ENCODE data around the gene PAX9.
"Not testable (repeated sequence)": the region's sequence is repeated elsewhere in the genome, so short reads cannot be mapped to it uniquely, and the experiment has no call there.

Gene PAX9

DNA sequence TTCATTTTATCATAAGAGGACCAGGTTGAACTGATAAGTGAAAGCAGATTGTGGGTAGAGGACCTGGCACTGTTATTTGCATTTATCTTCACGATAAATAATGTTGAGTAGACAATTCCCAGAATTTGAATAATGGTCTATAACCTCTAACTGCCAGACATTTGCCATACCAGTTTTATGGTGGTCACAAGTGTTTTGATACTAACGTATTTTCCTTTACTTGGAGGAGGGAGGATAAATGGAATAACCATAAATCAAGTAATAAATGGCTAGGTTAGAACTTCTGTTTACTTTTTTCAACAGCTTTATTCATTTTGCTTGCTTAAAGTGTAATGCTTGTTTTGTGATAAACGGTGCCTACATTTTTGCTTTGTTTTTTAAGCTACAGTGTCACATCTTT lies 9.5 kb downstream of the PAX9 start:
- FAIRE-seq (no peak), DNase-seq (ENCODE audit: insufficient read length, low spot score) (no peak)

DNA sequence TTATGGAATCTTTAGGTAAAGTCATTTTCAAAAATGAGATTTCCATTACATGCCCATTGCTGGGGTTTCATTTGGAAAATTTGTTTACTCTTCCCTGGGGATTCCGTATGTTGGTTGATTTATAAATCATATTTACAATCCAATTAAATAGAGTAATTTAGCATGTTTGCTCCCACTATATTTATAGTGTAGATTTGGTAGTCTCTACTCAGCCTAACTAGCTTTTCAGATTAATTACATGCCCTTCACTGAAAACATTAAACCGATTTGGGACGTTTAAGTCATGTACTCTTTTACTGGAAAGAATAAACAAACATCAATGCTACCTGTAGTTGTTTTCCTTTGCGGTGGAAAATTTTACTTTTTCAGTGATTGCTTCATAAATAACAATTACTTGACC lies 10.4 kb downstream of the PAX9 start:
- DNase-seq (ENCODE audit: insufficient read length, low spot score) (no peak), FAIRE-seq (no peak)

DNA sequence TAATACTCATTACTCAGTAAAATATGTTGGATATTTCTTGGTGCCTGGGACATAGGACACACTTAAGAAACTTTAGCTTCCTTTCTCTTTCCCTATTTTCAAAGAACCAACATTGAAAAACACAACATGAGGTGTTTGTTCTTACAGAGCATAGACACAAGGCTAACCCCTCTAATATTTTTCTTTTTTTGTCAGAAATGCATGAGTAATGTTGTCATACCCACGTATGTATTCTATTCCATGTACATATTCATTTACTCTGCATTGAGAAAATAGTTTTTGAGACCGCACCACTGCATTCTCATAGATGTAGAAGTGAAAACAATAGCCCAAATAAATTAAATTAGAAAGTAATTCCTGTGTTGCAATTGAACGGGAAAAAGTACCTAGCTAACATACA lies 13.0 kb downstream of the PAX9 start:
- FAIRE-seq = no peak
- DNase-seq (ENCODE audit: insufficient read length, low spot score) = no peak

DNA sequence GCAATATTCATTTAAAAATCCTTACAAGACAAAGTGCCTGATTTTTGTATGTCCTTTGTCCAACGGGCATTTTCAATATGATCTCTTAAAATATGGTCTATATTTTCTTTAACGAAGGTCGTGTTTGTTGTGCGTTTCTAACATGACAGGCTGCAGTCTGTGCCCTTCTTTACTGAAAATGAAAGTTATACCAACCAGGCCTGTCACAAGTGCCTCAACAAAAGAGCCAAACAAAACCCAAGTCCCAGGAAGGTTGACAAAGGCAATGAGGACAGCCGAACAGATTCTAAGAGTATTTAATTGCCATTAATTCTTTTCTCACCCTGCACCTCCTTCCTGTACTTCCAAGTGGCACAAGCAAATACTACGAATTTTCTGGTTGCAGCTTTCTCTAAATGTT lies 13.9 kb downstream of the PAX9 start:
- FAIRE-seq (no peak), DNase-seq (ENCODE audit: insufficient read length, low spot score) (no peak)

DNA sequence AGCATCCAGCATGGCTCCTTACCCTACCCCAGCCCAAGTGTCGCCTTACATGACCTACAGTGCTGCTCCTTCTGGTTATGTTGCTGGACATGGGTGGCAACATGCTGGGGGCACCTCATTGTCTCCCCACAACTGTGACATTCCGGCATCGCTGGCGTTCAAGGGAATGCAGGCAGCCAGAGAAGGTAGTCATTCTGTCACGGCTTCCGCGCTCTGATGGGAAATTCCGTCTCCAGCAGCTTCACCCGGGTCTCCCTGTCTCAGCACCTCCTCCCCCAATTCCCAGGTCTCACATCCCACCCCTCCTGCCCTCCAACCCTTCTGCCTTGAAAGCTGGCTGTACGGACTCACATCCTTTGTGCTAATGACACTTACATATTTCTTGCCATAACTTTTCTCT lies 14.6 kb downstream of the PAX9 start:
- DNase-seq (ENCODE audit: insufficient read length, low spot score) = no peak
- FAIRE-seq = no peak

DNA sequence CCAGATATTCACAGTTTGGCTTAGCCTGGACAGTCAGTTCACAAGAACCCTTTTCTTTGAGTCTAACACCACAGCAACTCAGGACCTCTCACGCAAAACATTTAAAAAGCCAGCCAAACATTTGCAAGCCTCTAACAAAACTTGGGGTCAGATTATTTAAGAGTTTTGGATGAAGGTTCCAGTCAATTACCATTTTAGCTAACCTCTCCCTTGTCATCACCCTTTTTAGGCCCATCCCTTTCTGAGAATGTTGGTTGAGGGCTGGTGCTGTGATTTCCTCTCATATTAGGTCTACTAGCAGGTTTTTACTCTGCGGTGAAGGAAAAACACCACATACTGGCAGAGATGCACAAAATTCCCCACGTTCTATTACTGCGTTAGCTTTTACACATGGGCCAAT lies 20.7 kb downstream of the PAX9 start:
- FAIRE-seq (no peak), DNase-seq (ENCODE audit: insufficient read length, low spot score) (no peak)

DNA sequence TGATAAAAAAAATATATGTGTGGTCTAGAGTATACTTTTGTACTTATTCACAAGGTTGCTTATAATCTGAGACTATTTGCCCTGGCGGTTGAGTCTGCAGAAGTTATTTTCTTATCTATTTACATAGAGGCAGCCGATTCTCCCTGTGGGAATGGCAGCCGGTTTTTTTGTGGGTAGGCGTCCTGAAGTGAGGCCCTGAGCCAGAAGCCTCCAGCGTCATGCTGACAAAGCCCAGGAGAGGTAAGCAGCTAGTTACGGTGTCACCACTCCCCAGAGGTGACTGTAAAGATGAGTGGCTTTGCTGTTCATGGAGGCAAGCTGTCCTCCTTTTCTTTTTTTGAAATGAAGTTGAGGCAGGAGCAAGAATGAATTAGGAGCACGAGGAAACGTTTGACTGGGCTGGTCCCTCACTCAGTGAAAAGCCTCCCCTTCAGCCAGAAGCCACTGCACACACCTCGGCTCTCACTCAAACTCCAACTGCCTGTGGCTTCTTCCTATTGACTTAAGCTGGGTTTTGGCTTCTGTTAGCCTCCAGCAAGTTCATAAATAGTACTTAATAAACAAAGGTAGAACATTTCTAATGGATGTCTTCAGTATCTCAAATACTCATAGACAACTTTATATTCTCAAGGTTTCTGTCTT lies 21.5 kb downstream of the PAX9 start:
- no peak for DNase-seq (ENCODE audit: insufficient read length, low spot score)
- no peak for FAIRE-seq

DNA sequence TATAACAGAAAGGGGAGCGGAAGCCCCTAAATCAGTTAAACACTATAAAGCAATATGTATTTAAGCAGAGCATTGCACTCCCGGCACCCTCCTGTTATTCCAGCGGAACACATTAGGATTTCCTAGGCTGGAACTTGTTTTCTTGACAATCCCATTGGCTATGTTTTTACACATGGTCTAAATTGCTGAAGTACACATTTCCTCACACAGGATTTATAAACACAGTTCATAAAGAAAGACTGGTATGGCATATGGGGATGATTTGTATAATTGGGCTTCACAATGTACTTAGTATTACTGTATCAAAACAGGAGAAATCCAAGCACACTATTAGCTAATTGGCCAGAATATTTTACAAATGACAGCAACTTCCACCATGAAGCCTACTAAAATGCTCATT lies 23.3 kb downstream of the PAX9 start:
- no peak for DNase-seq (ENCODE audit: insufficient read length, low spot score)
- FAIRE-seq = no peak

DNA sequence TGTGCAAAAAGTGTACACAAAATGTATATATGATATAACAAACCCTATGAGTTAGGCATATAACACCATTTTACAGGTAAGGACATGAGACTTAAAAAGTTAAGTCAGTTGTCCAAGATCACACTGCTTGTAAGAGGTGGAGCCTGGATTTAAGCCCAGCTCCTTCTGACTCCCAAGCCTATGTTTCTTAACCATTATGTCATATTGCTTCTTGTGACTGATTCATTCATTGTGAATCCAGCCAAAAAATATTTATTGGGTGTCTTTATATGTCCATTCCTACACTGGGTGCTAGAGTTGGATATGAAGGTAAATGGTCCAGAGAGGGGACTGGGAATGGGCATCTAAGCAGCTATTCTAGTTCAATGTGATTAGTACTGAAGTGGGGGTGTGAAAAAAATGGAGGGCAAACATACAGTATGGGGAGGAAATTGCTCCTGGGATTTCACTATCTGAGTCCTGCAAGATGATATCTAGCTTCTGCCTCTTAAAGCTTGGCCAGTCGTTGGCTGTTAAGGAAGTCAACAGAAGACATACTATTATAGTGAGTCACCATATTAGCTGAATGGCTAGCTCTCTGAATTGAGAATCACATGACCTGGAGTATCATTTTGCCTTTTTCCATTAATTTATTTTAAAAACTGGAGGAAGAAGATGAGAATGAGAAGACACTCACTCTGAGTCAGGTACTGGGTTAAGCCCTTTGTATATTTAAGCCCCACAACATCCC lies 28.8 kb downstream of the PAX9 start:
- DNase-seq (ENCODE audit: insufficient read length, low spot score) (peak; percentile 22), FAIRE-seq (no peak)

DNA sequence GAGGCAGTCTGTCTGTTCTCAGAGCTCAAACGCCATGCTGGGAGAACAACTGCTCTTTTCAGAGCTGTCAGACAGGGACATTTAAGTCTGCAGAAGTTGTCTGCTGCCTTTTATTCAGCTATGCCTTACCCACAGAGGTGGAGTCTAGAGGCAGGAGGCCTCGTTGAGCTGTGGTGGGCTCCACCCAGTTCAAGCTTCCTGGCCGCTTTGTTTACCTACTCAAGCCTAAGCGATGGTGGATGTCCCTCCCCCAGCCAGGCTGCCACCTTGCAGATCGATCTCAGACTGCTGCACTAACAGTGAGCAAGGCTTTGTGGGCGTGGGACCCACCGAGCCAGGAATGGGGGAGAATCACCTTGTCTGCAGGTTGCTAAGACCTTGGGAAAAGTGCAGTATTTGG lies 37.8 kb downstream of the PAX9 start:
- FAIRE-seq; DNase-seq (ENCODE audit: insufficient read length, low spot score): not testable (repeated sequence)

DNA sequence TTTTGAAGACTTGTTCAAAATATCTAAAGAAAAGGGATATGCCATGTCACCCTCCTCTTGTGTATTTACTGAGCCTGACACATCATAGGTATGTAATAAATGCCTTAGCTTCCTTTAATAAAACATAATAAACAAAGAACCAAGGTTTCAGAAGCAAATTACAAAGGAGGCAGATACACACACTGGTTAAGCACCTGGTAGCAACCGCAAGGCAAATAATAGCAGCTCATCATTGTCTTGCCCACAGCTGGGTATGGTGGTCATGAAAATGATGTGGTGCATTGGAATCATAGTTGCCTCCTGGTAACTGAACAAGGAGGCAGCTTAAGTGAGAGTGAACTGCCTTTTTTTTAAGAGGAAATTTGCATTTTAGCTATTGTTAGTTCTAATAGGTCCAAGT lies 39.0 kb downstream of the PAX9 start:
- no peak for DNase-seq (ENCODE audit: insufficient read length, low spot score)
- no peak for FAIRE-seq

DNA sequence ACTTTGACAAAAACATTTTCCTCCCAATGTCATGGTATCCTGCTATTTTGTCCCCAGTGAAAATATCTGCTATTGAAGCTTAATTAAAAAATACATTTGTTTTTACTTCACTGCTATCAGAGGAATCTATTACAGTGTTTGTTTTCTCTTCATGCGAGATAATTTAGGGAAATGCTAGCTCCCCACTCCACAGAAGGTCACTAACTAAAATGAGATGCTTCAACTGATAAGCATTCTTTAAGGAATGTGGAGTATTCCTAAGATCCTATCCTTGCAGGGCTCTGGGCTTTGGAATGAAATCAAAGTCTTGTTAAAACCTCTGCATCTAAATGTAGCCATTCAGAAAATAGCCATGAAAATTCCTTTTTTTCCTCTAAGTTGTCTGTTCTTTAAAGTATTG lies 39.5 kb downstream of the PAX9 start:
- FAIRE-seq (no peak), DNase-seq (ENCODE audit: insufficient read length, low spot score) (no peak)

DNA sequence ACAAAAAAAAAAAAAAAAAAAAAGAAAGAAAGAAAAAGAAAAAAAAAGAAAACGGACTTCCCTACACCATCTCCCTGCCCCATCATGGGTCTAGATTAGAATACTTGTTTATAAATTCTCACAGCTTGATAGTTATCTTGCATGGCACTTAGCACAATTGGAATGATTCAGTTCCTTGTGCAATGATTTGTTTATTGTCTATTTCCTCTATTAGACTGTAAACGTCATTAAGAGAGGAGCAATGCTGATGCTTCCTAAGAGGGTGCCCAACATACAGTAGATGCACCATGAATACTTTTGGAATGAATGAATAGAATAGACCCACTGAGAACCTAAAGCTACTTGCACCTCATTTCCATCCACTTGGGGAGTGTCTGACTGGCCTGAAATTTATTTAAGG lies 40.8 kb downstream of the PAX9 start:
- no peak for DNase-seq (ENCODE audit: insufficient read length, low spot score)
- FAIRE-seq = no peak

DNA sequence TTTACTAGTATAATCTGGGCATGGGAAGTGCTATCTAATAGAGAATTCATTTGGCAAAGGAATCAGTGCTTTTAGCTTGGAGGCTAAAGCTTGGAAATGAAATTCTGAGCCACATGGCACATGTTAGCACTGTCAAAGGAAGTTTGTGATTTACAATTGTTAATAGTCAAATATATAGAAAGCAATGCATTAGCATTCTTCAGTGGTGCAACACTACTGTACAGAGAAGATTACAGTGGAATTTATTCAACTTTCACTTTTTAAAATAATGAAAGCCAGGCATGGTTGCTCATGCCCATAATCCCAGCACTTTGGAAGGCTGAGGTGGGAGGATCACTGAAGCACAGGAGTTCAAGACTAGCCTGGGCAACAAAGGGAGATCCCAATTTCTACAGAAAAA lies 45.9 kb downstream of the PAX9 start:
- DNase-seq (ENCODE audit: insufficient read length, low spot score) (no peak), FAIRE-seq (no peak)

DNA sequence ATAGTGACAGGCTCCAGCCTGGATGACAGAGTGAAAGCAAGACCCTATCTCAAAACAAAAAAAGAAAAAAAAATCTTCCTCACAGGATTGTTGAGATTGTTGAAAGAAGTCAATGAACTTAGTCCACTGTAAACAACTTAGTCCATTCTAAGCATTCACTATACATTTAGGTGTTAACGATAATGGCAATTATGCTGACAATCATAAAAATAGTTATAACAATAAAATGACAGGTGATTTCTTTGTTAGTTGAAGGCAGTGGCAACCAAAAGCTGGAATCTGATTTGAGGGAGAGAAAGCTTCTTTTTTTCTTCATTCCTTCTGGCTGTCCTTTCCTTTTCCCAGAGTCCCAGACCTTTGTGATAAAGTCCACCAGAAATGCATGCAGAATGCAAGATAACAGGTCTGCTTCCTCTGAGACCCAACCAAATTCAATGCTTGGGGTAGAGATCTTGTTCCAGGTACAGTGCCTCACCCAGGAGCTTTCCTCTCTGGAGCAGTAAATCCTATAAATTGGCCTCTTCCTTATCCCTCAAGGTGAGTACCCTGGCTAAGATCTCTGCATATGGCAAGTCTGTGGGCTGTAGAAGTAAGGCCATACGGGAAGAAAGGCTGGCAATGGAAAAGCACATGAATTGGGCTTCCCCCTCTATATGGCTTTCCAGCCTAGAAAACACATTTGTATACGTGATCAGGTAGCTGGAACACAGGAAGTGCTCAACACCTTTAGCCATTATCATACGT lies 52.5 kb downstream of the PAX9 start:
- FAIRE-seq (no peak), DNase-seq (ENCODE audit: insufficient read length, low spot score) (no peak)

DNA sequence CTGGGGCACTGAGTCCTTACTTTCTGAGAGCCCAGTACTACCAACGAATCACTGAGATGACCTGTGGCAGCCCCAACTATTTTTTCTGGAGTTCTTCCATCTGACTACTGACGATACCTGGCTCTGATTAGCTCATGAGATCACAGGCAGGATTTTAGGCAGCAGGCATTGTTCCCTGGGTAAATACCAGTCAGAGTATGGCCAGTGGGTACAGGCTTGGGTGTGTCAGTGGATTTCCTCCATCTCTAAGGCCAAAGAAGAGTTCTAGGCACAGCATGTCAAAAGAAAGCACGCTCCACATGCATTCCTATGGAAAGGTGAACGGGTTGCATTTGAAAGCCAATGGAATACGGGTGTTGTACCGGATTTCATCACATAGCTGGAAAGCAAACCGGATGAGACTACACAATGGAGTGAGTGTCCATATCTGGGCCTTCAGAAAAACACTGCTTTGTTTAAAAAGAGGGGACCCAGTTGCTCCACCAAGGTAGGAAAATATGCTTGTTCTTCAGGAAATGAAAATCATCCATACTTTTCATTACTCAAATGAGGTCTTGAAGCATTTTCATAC lies 55.0 kb downstream of the PAX9 start:
- DNase-seq (ENCODE audit: insufficient read length, low spot score) = no peak
- FAIRE-seq = no peak

DNA sequence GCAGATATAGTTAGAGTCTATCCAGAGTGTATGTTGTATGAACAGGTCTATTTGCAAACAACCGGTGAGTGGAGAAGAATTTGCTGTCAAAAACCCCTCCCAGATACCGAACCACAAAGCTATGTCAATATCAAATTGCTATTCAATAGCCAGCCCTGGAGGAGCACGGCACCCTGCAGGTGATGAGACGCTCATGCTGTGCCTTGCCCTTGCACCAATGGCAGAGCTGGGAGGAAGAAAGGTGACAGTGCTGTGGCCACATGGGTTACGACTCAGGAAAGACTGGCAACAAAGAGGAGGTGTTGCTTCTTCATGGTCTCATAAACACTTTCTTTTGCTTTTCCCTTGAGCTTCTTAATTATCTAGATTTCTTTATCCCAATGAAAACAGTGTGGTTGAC lies 55.7 kb downstream of the PAX9 start:
- no peak for FAIRE-seq
- DNase-seq (ENCODE audit: insufficient read length, low spot score) = no peak

DNA sequence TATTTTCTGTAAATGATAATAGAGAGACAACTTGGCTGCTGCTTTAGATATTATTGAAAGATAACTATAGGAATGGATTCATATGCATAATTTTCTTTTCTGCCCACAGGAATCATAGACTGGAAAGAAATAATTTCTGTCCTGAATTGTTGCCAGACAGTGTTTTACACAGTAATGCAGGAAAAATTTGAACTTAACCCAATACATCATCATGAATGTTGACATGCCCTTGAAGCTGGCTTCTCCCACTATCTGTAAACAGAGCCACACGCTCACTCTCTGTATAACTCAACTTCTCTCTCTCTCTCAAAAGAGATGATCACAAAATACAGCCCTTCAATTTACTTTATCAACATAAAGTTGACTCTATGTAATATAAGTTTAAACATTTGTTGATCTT lies 56.6 kb downstream of the PAX9 start:
- FAIRE-seq = no peak

DNA sequence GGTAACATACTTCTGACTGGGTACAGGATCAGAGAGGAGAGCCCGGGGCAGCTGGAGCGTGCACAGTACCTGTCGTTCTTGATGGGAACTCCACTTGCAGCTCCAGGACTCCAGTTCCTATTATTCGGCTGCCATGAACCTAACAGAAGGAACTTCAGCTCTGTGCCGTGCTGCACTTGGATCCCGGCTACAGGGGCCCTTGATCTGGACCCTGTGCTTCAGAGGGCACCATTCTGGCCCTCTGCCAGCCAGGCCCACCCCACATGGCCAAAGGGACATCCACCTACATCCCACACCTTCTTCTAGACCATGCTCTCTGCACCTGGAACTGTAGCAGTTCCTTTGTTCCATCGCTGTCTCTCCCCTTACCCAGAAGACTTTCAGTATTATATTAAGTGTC lies 58.2 kb downstream of the PAX9 start:
- DNase-seq (ENCODE audit: insufficient read length, low spot score) = no peak
- FAIRE-seq = no peak

More for the DNA sequence above, 56.6 kb downstream of the PAX9 start:
- no peak for DNase-seq (ENCODE audit: insufficient read length, low spot score)

DNA sequence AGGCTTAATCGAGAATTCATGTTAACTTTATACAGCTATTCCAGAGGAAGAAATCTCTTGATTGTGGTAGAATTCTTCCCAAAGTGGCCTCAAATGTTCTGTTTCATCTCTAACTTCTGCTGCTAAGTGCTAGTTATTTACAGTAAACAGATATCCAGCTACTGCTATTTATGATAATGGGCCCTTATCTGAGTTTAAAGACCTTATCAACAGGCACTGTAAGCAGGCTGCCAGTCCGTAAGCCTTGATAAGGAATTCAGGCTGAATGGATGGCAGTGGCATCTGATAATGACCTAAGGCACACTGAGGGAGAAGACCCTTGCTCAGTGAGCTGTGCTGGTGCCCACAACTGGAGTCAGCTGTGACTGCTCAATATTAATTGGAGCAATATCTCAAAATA lies 59.0 kb downstream of the PAX9 start:
- DNase-seq (ENCODE audit: insufficient read length, low spot score) (no peak), FAIRE-seq (no peak)

DNA sequence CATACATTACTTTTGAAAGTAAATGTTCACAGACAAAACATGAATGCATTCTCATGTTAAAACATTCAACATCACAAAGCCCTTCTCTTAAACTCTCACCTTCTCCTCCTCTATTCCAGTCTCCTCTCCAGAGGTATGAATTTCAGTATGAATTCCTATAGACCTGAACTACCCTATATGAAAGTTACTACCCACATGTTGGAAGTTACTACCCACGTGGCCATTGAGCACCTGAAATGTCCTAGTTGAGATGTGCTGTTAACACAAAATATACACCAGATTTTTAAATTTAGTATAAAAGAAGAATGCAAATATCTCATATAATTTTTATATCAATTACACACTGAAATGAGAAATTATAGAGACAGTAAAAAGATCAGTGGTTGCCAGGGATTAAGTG lies 60.2 kb downstream of the PAX9 start:
- FAIRE-seq (no peak), DNase-seq (ENCODE audit: insufficient read length, low spot score) (no peak)

DNA sequence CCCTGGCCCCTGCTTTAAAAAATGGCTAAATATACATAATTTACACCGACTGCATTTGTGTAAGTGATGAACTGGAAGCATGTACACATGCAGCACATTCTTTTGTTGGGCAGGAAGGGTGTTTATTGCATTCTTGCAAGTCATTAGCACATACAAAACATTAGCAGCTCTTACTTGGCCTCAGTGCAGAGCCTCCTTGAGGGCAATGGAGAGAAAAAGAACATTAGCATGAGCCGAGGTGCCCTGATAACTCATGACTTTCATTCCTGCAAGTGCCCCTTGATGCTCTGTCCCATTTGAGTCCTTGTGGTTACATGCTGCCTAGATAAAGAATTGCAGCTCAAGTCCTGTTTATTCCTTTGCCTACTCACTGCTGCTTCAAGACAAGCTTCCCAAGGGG lies 61.9 kb downstream of the PAX9 start:
- FAIRE-seq = no peak
- no peak for DNase-seq (ENCODE audit: insufficient read length, low spot score)

Data from HTR-8/SVneo (cell line).